ENCODE measurements around the gene DHCR7.

The DHCR7 gene

DNA sequence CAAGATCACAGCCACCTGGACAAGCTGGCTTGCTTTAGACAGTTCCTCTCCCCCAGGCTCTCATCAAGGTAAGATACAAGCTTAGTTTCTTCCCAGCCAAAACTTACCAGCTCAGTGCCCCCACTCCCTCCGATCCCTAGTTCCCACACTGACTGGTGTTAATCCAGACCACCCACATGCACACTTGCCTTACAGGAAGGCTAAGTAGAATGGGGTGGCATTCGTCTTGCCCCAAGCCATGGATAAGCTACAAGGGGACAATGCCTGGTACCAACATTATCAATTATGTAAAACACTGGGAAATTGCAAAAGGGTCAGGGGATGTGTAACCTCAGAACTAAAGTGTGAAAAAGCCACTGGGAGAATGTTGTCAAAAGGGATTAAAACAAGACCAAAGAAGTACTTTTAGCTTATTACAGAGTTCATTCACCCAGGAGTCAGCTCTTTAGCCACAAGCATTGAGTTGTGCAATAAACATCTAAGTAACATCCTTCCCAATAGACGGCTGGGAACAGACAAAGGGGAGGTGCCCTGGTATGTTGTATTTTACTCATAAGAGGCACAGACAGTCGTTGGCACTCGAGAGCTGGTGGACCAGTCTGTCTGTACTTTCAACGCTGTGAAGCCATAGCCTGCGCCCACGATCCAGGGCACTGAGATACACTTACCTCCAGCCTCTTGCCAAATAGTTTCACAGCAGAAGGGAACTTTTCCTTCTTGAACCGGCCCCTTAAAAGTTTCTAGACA is 1.1 kb downstream of the DHCR7 start:
- POLR2A ChIA-PET (ENCODE audit: low non-redundant PET): no interaction called here
- CTCF ChIA-PET: no interaction called here
- TF ChIP-seq, protein P1, sequence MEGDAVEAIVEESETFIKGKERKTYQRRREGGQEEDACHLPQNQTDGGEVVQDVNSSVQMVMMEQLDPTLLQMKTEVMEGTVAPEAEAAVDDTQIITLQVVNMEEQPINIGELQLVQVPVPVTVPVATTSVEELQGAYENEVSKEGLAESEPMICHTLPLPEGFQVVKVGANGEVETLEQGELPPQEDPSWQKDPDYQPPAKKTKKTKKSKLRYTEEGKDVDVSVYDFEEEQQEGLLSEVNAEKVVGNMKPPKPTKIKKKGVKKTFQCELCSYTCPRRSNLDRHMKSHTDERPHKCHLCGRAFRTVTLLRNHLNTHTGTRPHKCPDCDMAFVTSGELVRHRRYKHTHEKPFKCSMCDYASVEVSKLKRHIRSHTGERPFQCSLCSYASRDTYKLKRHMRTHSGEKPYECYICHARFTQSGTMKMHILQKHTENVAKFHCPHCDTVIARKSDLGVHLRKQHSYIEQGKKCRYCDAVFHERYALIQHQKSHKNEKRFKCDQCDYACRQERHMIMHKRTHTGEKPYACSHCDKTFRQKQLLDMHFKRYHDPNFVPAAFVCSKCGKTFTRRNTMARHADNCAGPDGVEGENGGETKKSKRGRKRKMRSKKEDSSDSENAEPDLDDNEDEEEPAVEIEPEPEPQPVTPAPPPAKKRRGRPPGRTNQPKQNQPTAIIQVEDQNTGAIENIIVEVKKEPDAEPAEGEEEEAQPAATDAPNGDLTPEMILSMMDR (conservative IDR thresholded peaks at IDR 0.05; ENCODE audit: low read depth): no peak
- peak; percentile 74 for DNase-seq (ENCODE audit: low spot score)
- H3K27ac ChIP-seq: peak overlapping the region; percentile 82

DNA sequence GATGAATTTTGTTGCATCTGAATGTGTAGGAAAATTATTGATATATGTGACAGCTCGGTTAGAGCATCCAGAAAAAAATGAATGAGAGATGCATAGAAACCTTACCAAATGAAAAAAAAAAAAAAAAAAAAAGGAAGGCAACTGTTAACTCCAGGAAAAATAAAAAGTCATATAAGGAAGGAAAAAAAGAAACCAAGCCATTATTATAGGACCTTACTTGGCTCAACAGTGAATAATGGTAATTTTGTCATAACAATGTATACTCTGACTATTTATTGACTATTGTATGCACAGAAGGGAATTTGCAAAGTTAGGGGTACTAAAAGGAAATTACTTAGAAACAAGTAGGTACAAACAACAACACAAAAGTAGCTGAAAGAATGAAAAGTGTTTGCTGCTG is 2.0 kb downstream of the DHCR7 start:
- TF ChIP-seq, protein P1 (conservative IDR thresholded peaks at IDR 0.05; ENCODE audit: low read depth): no peak
- H3K27ac ChIP-seq: no peak overlapping the region
- ChIA-PET POLR2A (ENCODE audit: low non-redundant PET) (no interaction called here), CTCF (interaction anchor here (0.7 kb wide), 1 partner anchor 134 kb away, joined by 4 read pairs; no protein-coding TSS in a partner anchor)
- no peak for DNase-seq (ENCODE audit: low spot score)

DNA sequence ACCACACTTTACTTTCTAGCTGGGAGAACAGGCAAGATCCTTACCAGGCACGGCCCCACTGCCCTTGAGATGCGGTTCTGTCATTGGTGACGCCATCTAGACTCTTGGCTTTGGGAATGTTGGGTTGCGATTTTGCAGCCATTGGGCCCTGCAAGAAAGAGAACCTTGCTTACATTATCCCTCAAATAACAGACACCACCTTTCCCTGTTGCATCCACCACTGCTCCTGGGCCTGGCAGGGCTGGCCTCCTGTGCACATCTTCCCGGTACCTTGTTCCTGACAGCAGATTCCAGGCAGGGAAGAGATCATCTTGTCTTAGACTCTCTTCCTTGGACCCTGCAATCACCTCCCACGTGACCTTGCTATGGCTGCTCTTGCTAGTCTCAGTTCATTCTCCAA is 3.4 kb downstream of the DHCR7 start:
- TF ChIP-seq, protein P1 (conservative IDR thresholded peaks at IDR 0.05; ENCODE audit: low read depth): no peak
- ChIA-PET POLR2A (ENCODE audit: low non-redundant PET) (no interaction called here), CTCF (no interaction called here)
- no peak overlapping the region for H3K27ac ChIP-seq
- no peak for DNase-seq (ENCODE audit: low spot score)

DNA sequence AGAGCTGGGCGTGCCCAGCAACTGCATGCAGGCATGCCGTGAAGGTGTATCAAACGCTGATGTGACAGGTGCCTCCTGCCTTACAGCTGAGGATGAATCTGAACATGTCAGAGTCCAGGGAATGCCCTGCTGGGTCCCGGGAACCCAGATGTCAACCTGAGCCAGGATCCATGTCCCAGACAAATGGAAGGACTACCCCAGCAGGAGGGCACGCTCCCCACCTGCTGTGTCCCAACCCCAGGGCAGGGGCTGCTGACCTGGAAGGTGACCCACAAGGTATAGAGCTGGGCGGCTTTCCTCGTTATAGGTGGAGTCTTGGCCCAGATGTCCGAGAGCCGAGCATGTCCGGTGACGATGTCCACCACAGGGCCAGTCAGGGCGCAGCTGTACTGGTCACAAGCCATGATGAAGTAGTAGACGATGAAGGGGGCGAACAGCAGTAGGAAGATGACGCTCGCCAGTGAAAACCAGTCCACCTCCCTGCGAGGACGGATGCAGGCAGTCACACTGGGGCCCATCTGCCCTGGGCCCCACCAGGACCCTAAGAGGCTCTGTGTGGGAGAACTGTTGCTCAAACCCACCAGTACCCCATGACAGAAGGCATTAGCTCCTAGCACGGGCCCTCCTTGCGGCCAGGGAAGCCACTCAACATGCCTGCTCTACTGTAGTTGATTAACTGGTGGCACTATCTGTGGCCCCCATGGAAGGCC is 4.3 kb downstream of the DHCR7 start:
- TF ChIP-seq, protein P1 (conservative IDR thresholded peaks at IDR 0.05; ENCODE audit: low read depth): no peak
- no peak for DNase-seq (ENCODE audit: low spot score)
- no peak overlapping the region for H3K27ac ChIP-seq
- ChIA-PET POLR2A (ENCODE audit: low non-redundant PET) (no interaction called here), CTCF (interaction anchor here (0.7 kb wide), 2 partner anchors 118 to 192 kb away, joined by 4 read pairs; no protein-coding TSS in a partner anchor)

DNA sequence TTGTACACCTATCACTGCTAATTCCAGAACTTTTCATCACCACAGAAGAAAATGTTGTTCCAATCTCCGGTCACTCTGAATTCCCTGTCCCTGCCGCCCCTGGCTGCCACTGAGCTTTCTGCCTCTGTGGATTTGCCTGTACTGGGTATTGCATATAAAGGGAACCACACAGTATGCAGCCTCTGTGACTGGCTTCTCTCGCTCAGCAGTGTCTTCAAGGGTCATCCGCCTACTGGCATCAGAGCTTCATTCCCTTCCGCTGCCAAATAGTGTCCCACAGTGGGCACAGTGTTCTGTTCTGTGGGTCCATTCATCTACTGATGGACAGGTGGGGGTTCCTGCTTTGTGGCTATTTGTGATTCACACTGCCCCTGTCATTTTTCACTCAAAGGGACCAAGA is 5.3 kb downstream of the DHCR7 start:
- TF ChIP-seq, protein P1 (conservative IDR thresholded peaks at IDR 0.05; ENCODE audit: low read depth): no peak
- ChIA-PET CTCF (no interaction called here), POLR2A (ENCODE audit: low non-redundant PET) (no interaction called here)
- no peak overlapping the region for H3K27ac ChIP-seq
- DNase-seq (ENCODE audit: low spot score): no peak

DNA sequence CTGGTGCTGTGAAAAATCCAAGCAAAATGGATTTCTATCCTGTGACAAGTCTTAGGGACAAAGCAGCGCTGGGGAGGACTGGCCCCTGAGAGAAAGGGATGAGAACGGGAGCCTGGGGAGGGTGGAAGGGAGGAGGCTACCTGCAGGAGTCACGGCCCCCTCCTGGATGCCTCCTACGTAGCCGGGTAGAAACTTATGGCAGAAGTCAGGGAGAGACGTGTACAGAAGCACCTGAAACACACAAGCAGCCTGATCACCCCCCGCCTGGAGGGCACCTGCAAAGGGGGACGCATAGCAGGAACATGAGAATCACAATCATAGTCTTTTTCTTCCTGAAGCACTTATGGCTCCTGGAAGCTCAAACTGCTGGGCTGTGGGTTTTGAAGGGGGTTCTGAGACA is 6.1 kb downstream of the DHCR7 start:
- CTCF ChIA-PET: no interaction called here
- POLR2A ChIA-PET (ENCODE audit: low non-redundant PET): no interaction called here
- H3K27ac ChIP-seq: no peak overlapping the region
- DNase-seq (ENCODE audit: low spot score): no peak
- TF ChIP-seq, protein P1 (conservative IDR thresholded peaks at IDR 0.05; ENCODE audit: low read depth): no peak
